GM15510 (cell line): ENCODE data around the gene ZNF112.

Source experiments
- POLR2A ChIP-seq: IDR thresholded peaks from 3 replicates; pipeline ENCODE4 v1.6.1; 2011; ENCODE audit warnings: borderline replicate concordance; ENCODE audit not compliant: insufficient read length; ENCODE audit errors: extremely low read depth

ZNF112 gene

DNA sequence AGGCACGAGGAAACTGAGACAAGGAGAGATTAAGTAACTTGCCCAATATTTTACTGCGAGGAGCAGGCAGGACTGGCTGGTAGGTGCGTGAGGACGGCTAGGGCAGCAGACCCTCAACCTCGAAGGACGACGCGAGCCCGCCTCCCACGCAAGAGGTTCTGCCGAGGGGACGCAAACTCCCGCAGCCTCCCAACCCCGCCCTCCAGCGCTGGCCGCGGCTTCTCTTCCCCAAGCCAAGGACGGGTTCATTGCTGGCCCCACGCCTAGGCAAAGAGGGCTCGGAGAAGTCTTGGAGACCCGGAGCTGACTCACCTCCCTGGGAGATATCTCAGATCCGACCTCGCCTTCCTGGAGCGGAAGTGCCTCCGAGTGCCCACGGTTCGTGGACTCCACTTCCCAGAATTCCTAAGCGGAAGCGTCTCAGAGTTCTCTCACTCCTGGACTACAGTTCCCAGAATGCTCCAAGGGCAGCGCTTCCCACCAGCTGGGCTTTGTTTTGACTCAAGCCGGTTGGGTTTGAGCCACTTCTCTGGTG is 51.8 kb downstream of the ZNF112 start, which contains the start of gene ZNF235:
Gene ZNF235, minus strand, starts transcription at position 367 of the 535 bp plus-strand sequence. CDS start 1,621 bp downstream, outside the sequence.
- peak; percentile 72 for TF ChIP-seq POLR2A

DNA sequence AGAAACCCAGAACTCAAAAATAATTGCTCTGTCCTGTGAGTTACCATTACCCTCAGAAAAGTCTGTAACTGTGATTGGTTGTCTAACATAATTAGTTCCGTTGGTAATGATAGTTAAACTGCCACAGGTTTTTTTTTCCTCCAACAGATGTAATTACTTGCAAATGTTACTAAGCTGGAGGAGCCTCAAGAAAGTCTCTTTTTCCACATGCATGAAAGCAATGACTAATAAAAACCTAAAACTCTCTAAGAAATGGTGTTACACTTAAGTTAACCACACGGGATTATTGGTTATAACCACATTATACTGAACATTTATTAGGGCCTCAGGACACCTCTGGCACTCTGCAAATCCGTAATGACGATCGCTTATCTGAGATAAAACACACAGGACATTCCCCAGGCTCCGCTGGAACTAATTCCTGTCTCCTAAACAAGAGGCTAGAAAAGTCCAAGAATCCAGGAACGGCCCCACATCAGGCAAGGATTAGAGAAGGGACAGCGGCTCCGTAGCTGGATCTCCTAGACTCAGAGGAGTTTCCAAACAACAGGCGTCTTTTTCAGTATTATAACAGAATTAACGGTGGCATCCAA is 52.4 kb downstream of the ZNF112 start:
- TF ChIP-seq POLR2A: no peak

DNA sequence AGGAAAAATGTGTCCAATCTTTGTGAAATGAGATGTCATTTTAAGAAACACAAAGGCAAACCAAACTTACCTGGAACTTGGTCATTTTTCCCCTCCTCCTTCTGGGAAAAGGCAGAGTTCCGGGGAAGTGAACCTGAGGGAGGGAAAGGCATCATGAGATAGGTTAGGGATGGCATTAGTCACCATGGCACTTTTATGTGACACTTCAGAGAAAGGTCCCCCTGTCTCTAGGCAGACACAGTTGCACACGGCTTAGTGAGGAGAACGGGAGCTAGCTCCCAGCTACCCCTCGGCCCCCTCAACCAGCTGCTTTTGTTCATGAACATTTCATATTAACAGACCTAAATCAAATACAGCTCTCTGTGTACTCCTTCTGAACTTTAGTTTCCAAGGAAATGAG is 53.2 kb downstream of the ZNF112 start:
- no peak for TF ChIP-seq POLR2A

DNA sequence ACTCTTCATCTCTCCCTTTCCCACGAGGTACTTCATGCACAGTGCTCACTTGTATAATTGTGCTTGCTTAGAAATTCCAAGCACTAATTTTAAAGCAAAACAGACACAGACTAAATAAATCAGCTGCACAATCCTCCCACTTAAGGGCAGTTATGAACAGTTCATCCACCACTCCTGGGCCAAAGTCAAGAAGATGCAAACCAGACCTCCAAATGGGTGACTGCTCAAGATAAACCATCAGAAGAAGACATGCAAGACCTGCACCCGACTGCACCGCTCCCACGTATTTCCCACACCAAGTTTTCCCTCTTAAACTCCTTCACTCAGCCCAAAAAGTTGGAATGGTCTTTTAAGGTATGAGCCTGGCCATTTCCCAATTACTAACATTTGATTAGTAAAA is 71.5 kb downstream of the ZNF112 start:
- TF ChIP-seq POLR2A: no peak

DNA sequence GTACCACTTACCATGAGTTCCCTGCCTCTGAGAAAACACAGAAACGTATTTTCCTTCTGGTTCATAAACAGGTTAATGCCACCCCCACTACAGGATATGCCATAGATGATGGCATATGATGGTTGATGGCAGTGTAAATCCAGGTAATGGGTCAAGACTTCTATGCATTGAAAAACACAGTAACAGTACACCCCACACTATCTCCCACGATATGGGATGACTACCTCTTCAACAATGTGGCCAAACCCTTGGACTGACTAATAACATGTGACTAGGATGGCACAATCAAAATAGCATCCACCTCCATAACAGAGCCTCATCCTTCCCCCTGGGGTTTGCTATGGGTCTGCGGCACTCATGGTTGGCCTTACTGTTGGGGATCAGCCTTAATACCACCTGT is 73.6 kb downstream of the ZNF112 start:
- no peak for TF ChIP-seq POLR2A

DNA sequence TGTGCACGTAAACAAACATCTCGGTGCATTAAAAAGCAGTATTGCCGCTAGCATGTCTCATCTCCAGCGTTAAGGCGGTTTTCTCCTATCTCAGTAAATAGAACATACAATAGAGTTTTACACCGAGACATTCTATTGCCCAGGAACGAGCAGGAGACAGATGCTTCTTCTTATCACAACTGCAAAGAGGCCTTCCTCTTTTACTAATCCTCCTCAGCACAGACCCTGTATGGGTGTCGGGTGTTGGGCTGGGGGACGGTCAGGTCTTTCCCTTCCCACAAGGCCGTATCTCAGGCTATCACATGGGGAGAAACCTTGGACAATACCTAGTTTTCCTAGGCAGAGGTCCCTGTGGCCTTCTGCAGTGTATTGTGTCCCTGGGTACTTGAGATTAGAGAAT is 75.6 kb downstream of the ZNF112 start:
- TF ChIP-seq POLR2A: no peak

DNA sequence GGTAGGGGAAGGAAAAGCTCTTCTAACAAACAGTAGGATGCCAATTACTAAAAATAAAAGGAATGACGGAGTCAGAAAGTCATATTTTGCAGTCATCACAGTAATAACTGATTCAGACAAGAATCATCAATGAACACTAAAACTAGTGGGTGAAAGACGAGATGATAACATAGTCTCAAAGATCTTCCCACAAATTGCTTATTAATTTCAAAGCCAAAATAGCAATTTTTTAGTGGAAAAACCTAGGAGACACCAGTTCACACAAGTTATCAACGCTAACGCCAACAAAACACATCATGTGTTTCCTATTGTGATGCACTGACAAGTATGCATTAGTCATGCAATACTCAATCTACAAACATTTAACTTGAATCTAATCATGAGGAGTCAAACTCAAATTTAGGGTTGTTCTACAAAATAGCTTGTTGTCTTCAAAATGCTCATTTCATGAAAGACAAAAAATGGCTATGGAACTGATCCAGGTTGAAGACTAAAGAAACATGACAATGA is 78.2 kb downstream of the ZNF112 start:
- no peak for TF ChIP-seq POLR2A

DNA sequence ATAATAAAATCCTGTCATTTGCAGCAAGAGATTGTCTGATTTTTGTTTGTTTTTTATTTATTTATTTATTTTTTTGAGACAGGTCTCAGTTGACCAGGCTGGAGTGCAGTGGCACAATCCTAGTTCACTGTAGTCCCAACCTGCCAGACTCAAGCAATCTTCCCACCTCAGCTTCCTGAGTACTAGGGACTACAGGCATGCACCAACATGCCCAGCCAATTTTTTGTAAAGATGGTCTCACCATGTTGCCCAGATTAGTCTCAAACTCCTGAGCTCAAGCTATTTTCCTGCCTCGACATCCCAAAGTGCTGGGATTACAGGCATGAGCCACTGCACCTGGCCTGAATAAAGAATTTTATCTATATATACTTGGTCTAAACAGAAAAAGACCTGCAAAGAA is 79.1 kb downstream of the ZNF112 start:
- TF ChIP-seq POLR2A: no peak
